ENCODE data around the gene ASTN2.
"Not testable (repeated sequence)": the region's sequence is repeated elsewhere in the genome, so short reads cannot be mapped to it uniquely, and the experiment has no call there.

ASTN2 gene

GRCh38 chr9:116901260-116901659, 513.6 kb downstream of the ASTN2 start:
- H3K9ac ChIP-seq (ENCODE audit: low read length), result no peak overlapping the region
- H3K27ac ChIP-seq (ENCODE audit: low read depth, low read length), result no peak overlapping the region
- H3K4me1 ChIP-seq (ENCODE audit: control insufficient read depth, insufficient read depth, low read length), result no peaks in the 10 kb centered on the region
- no peak overlapping the region for H3K4me3 ChIP-seq (ENCODE audit: low read length)
- H3K36me3 ChIP-seq (ENCODE audit: control insufficient read depth, insufficient read depth, low read length), result no peaks in the 10 kb centered on the region
- no peaks in the 10 kb centered on the region for H3K27me3 ChIP-seq (ENCODE audit: control insufficient read depth, insufficient read depth, low read length)

- Histone ChIP-seq H3K9ac (ENCODE audit: low read length) (no peak overlapping the region), H3K36me3 (ENCODE audit: control insufficient read depth, insufficient read depth, low read length) (no peaks in the 10 kb centered on the region)
These were observed 514.3 kb downstream of the ASTN2 start for GRCh38 chr9:116900543-116900942.

GRCh38 chr9:116900007-116900367, 514.9 kb downstream of the ASTN2 start:
- Histone ChIP-seq H3K36me3 (ENCODE audit: control insufficient read depth, insufficient read depth, low read length) (no peaks in the 10 kb centered on the region), H3K4me3 (ENCODE audit: low read length) (no peak overlapping the region), H3K4me1 (ENCODE audit: control insufficient read depth, insufficient read depth, low read length) (no peaks in the 10 kb centered on the region), H3K27me3 (ENCODE audit: control insufficient read depth, insufficient read depth, low read length) (no peaks in the 10 kb centered on the region), H3K9ac (ENCODE audit: low read length) (no peak overlapping the region), H3K27ac (ENCODE audit: low read depth, low read length) (no peak overlapping the region)

More at GRCh38 chr9:116900543-116900942, 514.3 kb downstream of the ASTN2 start:
- no peak overlapping the region for H3K4me3 ChIP-seq (ENCODE audit: low read length)
- no peaks in the 10 kb centered on the region for H3K27me3 ChIP-seq (ENCODE audit: control insufficient read depth, insufficient read depth, low read length)
- H3K4me1 ChIP-seq (ENCODE audit: control insufficient read depth, insufficient read depth, low read length), result no peaks in the 10 kb centered on the region
- no peak overlapping the region for H3K27ac ChIP-seq (ENCODE audit: low read depth, low read length)

GRCh38 chr9:116899337-116900006, 515.4 kb downstream of the ASTN2 start:
- Histone ChIP-seq H3K27ac (ENCODE audit: low read depth, low read length) (no peak overlapping the region), H3K9ac (ENCODE audit: low read length) (no peak overlapping the region), H3K36me3 (ENCODE audit: control insufficient read depth, insufficient read depth, low read length) (no peaks in the 10 kb centered on the region), H3K4me3 (ENCODE audit: low read length) (no peak overlapping the region), H3K27me3 (ENCODE audit: control insufficient read depth, insufficient read depth, low read length) (no peaks in the 10 kb centered on the region), H3K4me1 (ENCODE audit: control insufficient read depth, insufficient read depth, low read length) (no peaks in the 10 kb centered on the region)

GRCh38 chr9:116898131-116898530, 516.7 kb downstream of the ASTN2 start:
- H3K36me3 ChIP-seq (ENCODE audit: control insufficient read depth, insufficient read depth, low read length); H3K27ac ChIP-seq (ENCODE audit: low read depth, low read length); H3K4me3 ChIP-seq (ENCODE audit: low read length); H3K4me1 ChIP-seq (ENCODE audit: control insufficient read depth, insufficient read depth, low read length); H3K9ac ChIP-seq (ENCODE audit: low read length); H3K27me3 ChIP-seq (ENCODE audit: control insufficient read depth, insufficient read depth, low read length): not testable (repeated sequence)

GRCh38 chr9:116897201-116897600, 517.7 kb downstream of the ASTN2 start:
- H3K36me3 ChIP-seq (ENCODE audit: control insufficient read depth, insufficient read depth, low read length), result no peaks in the 10 kb centered on the region
- no peak overlapping the region for H3K27ac ChIP-seq (ENCODE audit: low read depth, low read length)
- H3K9ac ChIP-seq (ENCODE audit: low read length), result no peak overlapping the region
- H3K4me3 ChIP-seq (ENCODE audit: low read length), result no peak overlapping the region
- H3K4me1 ChIP-seq (ENCODE audit: control insufficient read depth, insufficient read depth, low read length), result no peaks in the 10 kb centered on the region
- H3K27me3 ChIP-seq (ENCODE audit: control insufficient read depth, insufficient read depth, low read length), result no peaks in the 10 kb centered on the region

GRCh38 chr9:116895961-116896360, 518.9 kb downstream of the ASTN2 start:
- Histone ChIP-seq H3K9ac (ENCODE audit: low read length) (no peak overlapping the region), H3K27me3 (ENCODE audit: control insufficient read depth, insufficient read depth, low read length) (no peaks in the 10 kb centered on the region), H3K4me1 (ENCODE audit: control insufficient read depth, insufficient read depth, low read length) (no peaks in the 10 kb centered on the region), H3K27ac (ENCODE audit: low read depth, low read length) (no peak overlapping the region), H3K36me3 (ENCODE audit: control insufficient read depth, insufficient read depth, low read length) (no peaks in the 10 kb centered on the region), H3K4me3 (ENCODE audit: low read length) (no peak overlapping the region)

GRCh38 chr9:116891424-116891823, 523.4 kb downstream of the ASTN2 start:
- no peak overlapping the region for H3K9ac ChIP-seq (ENCODE audit: low read length)
- H3K4me1 ChIP-seq (ENCODE audit: control insufficient read depth, insufficient read depth, low read length), result no peaks in the 10 kb centered on the region

GRCh38 chr9:116888476-116888875, 526.4 kb downstream of the ASTN2 start:
- H3K27me3 ChIP-seq (ENCODE audit: control insufficient read depth, insufficient read depth, low read length); H3K27ac ChIP-seq (ENCODE audit: low read depth, low read length); H3K4me3 ChIP-seq (ENCODE audit: low read length); H3K9ac ChIP-seq (ENCODE audit: low read length); H3K4me1 ChIP-seq (ENCODE audit: control insufficient read depth, insufficient read depth, low read length); H3K36me3 ChIP-seq (ENCODE audit: control insufficient read depth, insufficient read depth, low read length): not testable (repeated sequence)

More at GRCh38 chr9:116891424-116891823, 523.4 kb downstream of the ASTN2 start:
- Histone ChIP-seq H3K4me3 (ENCODE audit: low read length) (no peak overlapping the region), H3K36me3 (ENCODE audit: control insufficient read depth, insufficient read depth, low read length) (no peaks in the 10 kb centered on the region), H3K27me3 (ENCODE audit: control insufficient read depth, insufficient read depth, low read length) (no peaks in the 10 kb centered on the region), H3K27ac (ENCODE audit: low read depth, low read length) (no peak overlapping the region)

GRCh38 chr9:116888066-116888465, 526.8 kb downstream of the ASTN2 start:
- H3K36me3 ChIP-seq (ENCODE audit: control insufficient read depth, insufficient read depth, low read length), result no peaks in the 10 kb centered on the region
- H3K27me3 ChIP-seq (ENCODE audit: control insufficient read depth, insufficient read depth, low read length), result no peaks in the 10 kb centered on the region
- H3K4me3 ChIP-seq (ENCODE audit: low read length), result no peak overlapping the region
- no peak overlapping the region for H3K27ac ChIP-seq (ENCODE audit: low read depth, low read length)
- no peak overlapping the region for H3K9ac ChIP-seq (ENCODE audit: low read length)
- no peaks in the 10 kb centered on the region for H3K4me1 ChIP-seq (ENCODE audit: control insufficient read depth, insufficient read depth, low read length)

GRCh38 chr9:116883676-116884075, 531.2 kb downstream of the ASTN2 start:
- H3K27me3 ChIP-seq (ENCODE audit: control insufficient read depth, insufficient read depth, low read length), result no peaks in the 10 kb centered on the region
- H3K36me3 ChIP-seq (ENCODE audit: control insufficient read depth, insufficient read depth, low read length), result no peaks in the 10 kb centered on the region
- H3K4me3 ChIP-seq (ENCODE audit: low read length), result no peak overlapping the region
- no peaks in the 10 kb centered on the region for H3K4me1 ChIP-seq (ENCODE audit: control insufficient read depth, insufficient read depth, low read length)
- H3K27ac ChIP-seq (ENCODE audit: low read depth, low read length), result no peak overlapping the region
- no peak overlapping the region for H3K9ac ChIP-seq (ENCODE audit: low read length)

- no peaks in the 10 kb centered on the region for H3K27me3 ChIP-seq (ENCODE audit: control insufficient read depth, insufficient read depth, low read length)
- H3K36me3 ChIP-seq (ENCODE audit: control insufficient read depth, insufficient read depth, low read length), result no peaks in the 10 kb centered on the region
- H3K4me1 ChIP-seq (ENCODE audit: control insufficient read depth, insufficient read depth, low read length), result no peaks in the 10 kb centered on the region
- no peak overlapping the region for H3K9ac ChIP-seq (ENCODE audit: low read length)
- no peak overlapping the region for H3K27ac ChIP-seq (ENCODE audit: low read depth, low read length)
- no peak overlapping the region for H3K4me3 ChIP-seq (ENCODE audit: low read length)
These were observed 537.8 kb downstream of the ASTN2 start for GRCh38 chr9:116877072-116877471.

- Histone ChIP-seq H3K9ac (ENCODE audit: low read length) (no peak overlapping the region), H3K4me3 (ENCODE audit: low read length) (no peak overlapping the region), H3K27ac (ENCODE audit: low read depth, low read length) (no peak overlapping the region), H3K27me3 (ENCODE audit: control insufficient read depth, insufficient read depth, low read length) (no peaks in the 10 kb centered on the region), H3K36me3 (ENCODE audit: control insufficient read depth, insufficient read depth, low read length) (no peaks in the 10 kb centered on the region), H3K4me1 (ENCODE audit: control insufficient read depth, insufficient read depth, low read length) (no peaks in the 10 kb centered on the region)
These were observed 539.3 kb downstream of the ASTN2 start for GRCh38 chr9:116875576-116875975.
